Common myeloid progenitor, CD34-positive (primary cell): ENCODE results near the gene PAM.

Experiments
- CTCF ChIA-PET: fragments of 350-600 bp; sonication (Branson Sonifier 250); formaldehyde crosslinking; loops from one replicate; lab custom pipeline; 2021; ENCODE audit warnings: antibody characterized with exemption; lab: Charles Lee
- POLR2A ChIA-PET: fragments of 350-600 bp; sonication (Branson Sonifier 250); formaldehyde crosslinking; loops from one replicate; lab custom pipeline; 2021; ENCODE audit warnings: antibody characterized with exemption; lab: Charles Lee
- DNase-seq, 3 donors: peaks; one replicate each; pipeline versions ENCODE4 v3.0.0 to v3.0.0-alpha.2; 2013
- H3K27ac ChIP-seq, 2 experiments: 1 replicate in 1 of 2; 2 replicates in 1 of 2; pipeline ENCODE4 v1.7.0; 2013; ENCODE audit warnings: inconsistent platforms in 2 of 2, low read length in 2 of 2, mild to moderate bottlenecking in 2 of 2, low read depth in 1 of 2, moderate library complexity in 1 of 2; ENCODE audit not compliant: severe bottlenecking in 2 of 2, insufficient read depth in 1 of 2, poor library complexity in 1 of 2
- H3K27me3 ChIP-seq, 5 experiments: replicated peaks in 2 of 5; 1 replicate in 3 of 5; 2 replicates in 2 of 5; pipeline versions ENCODE4 v1.6.1 to v1.7.0; 2013; ENCODE audit warnings: low read length in 4 of 5, mild to moderate bottlenecking in 2 of 5, moderate library complexity in 2 of 5, inconsistent platforms in 1 of 5; ENCODE audit not compliant: insufficient read depth in 5 of 5, control insufficient read depth in 4 of 5
- H3K36me3 ChIP-seq, 4 experiments: 1 replicate in 2 of 4; 2 replicates in 2 of 4; pipeline versions ENCODE4 v1.6.1 to v1.7.0; 2013; ENCODE audit warnings: low read length in 3 of 4, control low read depth in 1 of 4, mild to moderate bottlenecking in 1 of 4; ENCODE audit not compliant: control insufficient read depth in 4 of 4, insufficient read depth in 4 of 4
- H3K4me1 ChIP-seq, 4 experiments: 1 replicate in 3 of 4; 2 replicates in 1 of 4; pipeline versions ENCODE4 v1.6.1 to v1.7.1; 2013; ENCODE audit warnings: low read length in 3 of 4, mild to moderate bottlenecking in 3 of 4, control low read depth in 1 of 4, inconsistent platforms in 1 of 4, moderate library complexity in 1 of 4; ENCODE audit not compliant: control insufficient read depth in 4 of 4, insufficient read depth in 4 of 4; ENCODE audit errors: control extremely low read depth in 1 of 4
- H3K4me3 ChIP-seq, 7 experiments: 1 replicate in 4 of 7; 2 replicates in 3 of 7; pipeline versions ENCODE4 v1.5.1 to v1.7.0; 2013; ENCODE audit warnings: mild to moderate bottlenecking in 7 of 7, low read length in 6 of 7, moderate library complexity in 6 of 7, inconsistent platforms in 2 of 7, low read depth in 2 of 7, control low read depth in 1 of 7; ENCODE audit not compliant: insufficient read depth in 4 of 7, control insufficient read depth in 1 of 7; ENCODE audit errors: extremely low read depth in 1 of 7
- H3K9me3 ChIP-seq, 5 experiments: 1 replicate in 4 of 5; 2 replicates in 1 of 5; pipeline versions ENCODE4 v1.6.1 to v1.7.1; 2013; ENCODE audit warnings: low read length in 4 of 5, mild to moderate bottlenecking in 2 of 5, inconsistent platforms in 1 of 5, low read depth in 1 of 5, moderate library complexity in 1 of 5; ENCODE audit not compliant: control insufficient read depth in 4 of 5, insufficient read depth in 2 of 5; ENCODE audit errors: control extremely low read depth in 1 of 5
- WGBS: methylation state at CpG from one replicate; pipeline ENCODE4 v1.1.5; 2013; ENCODE audit not compliant: insufficient coverage; 5-methylcytosine and 5-hydroxymethylcytosine counted together

The PAM gene

DNA sequence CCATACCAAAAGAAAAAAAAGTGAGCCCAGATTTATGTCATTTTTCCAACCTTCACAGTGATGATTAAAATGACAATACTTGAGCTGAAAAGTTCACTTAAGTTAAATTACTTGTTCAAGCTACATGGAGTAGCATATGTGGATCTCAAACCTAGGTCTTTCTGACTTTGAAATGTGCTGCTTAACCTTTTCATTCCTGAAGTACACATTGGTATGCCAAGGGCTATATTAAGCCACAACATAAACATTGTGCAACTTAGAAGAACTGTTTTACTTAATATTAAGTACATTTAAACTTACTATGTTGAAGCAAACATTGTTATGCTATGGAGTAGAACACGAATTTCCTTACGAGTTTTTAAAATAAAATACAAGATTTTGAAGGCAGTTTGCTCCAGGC lies 259.9 kb downstream of the PAM start:
- no peak overlapping the region for H3K27ac ChIP-seq
- DNase-seq = no peak
- peaks cover 0 to 5% (median 0%) of the 10 kb centered on the region in 5 experiments for H3K9me3 ChIP-seq
- H3K4me3 ChIP-seq = no peak overlapping the region
- no CpG with 5 or more reads among the region's 2 CpGs for WGBS
- H3K4me1 ChIP-seq = no peaks in the 10 kb centered on the region
- peaks cover 0 to 9% (median 3%) of the 10 kb centered on the region in 4 experiments for H3K36me3 ChIP-seq
- ChIA-PET POLR2A (no interaction called here), CTCF (interaction anchor here (0.7 kb wide), 1 partner anchor 11 kb away, joined by 3 read pairs; no protein-coding TSS in a partner anchor)
- H3K27me3 ChIP-seq = no peaks in the 10 kb centered on the region

- Histone ChIP-seq H3K36me3 (peaks cover 0 to 9% (median 3%) of the 10 kb centered on the region in 4 experiments), H3K27ac (no peak overlapping the region), H3K9me3 (peaks cover 0 to 5% (median 0%) of the 10 kb centered on the region in 5 experiments), H3K4me1 (peaks cover 0 to under 1% (median 0%) of the 10 kb centered on the region in 4 experiments), H3K4me3 (no peak overlapping the region), H3K27me3 (no peaks in the 10 kb centered on the region)
- ChIA-PET CTCF (interaction anchor here (1.9 kb wide), 1 partner anchor 15 kb away, joined by 4 read pairs; no protein-coding TSS in a partner anchor), POLR2A (no interaction called here)
- 100% methylated on average over 2 of the region's 2 CpGs for WGBS
- DNase-seq = no peak
These were observed 261.1 kb downstream of the PAM start for GRCh38 chr5:103016167-103016566.

GRCh38 chr5:103019804-103020203 lies 264.7 kb downstream of the PAM start:
- DNase-seq = peak in 2 of 3 donors; percentile 32 to 42
- POLR2A ChIA-PET = no interaction called here
- peaks cover 0 to 6% (median 3%) of the 10 kb centered on the region in 4 experiments for H3K4me1 ChIP-seq
- no peak overlapping the region for H3K27ac ChIP-seq
- no peaks in the 10 kb centered on the region for H3K9me3 ChIP-seq
- 40% methylated on average over 1 of the region's 1 CpG for WGBS
- CTCF ChIA-PET = interaction anchor here (1.2 to 2.0 kb wide), 3 partner anchors 12 to 436 kb away, joined by 3 to 8 read pairs (median 5); no protein-coding TSS in a partner anchor
- peaks cover 0 to 4% (median 1%) of the 10 kb centered on the region in 4 experiments for H3K36me3 ChIP-seq
- no peaks in the 10 kb centered on the region for H3K27me3 ChIP-seq
- H3K4me3 ChIP-seq = no peak overlapping the region

DNA sequence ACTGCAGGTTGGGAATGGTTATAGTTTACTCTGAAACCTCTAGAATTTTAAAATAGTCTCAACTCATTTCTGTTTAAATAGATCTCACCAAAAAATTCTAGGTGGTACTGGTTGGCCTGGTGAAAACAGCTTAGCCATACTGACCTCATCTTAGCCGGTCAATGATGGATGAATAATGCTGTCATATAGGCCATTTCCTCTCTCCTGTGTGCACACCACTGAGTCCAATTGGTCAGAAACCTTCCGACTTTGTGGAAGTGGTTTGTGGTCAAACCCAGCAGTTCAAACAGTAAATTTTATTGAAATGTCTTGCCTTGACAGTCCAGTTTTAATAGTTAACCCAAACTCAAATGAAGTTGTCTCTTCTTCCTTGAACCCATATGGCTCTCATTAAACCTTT lies 266.2 kb downstream of the PAM start:
- peaks cover 0 to 4% (median 1%) of the 10 kb centered on the region in 4 experiments for H3K36me3 ChIP-seq
- H3K27ac ChIP-seq = no peak overlapping the region
- DNase-seq = peak in 1 of 3 donors; percentile 27
- no peak overlapping the region for H3K4me3 ChIP-seq
- ChIA-PET CTCF (no interaction called here), POLR2A (no interaction called here)
- H3K9me3 ChIP-seq = no peaks in the 10 kb centered on the region
- H3K27me3 ChIP-seq = no peaks in the 10 kb centered on the region
- H3K4me1 ChIP-seq = peaks cover 0 to 6% (median 3%) of the 10 kb centered on the region in 4 experiments
- 17% methylated on average over 1 of the region's 2 CpGs for WGBS

- Histone ChIP-seq H3K9me3 (no peaks in the 10 kb centered on the region), H3K4me1 (no peaks in the 10 kb centered on the region), H3K27ac (no peak overlapping the region), H3K4me3 (no peak overlapping the region), H3K36me3 (peaks cover 0 to 5% (median 0%) of the 10 kb centered on the region in 4 experiments), H3K27me3 (no peaks in the 10 kb centered on the region)
- POLR2A ChIA-PET = no interaction called here
- CTCF ChIA-PET = interaction anchor here (1.2 to 1.5 kb wide), 2 partner anchors 13 to 14 kb away, joined by 3 to 5 read pairs; no protein-coding TSS in a partner anchor
- no peak for DNase-seq
- no CpG with 5 or more reads among the region's 2 CpGs for WGBS
These were observed 272.2 kb downstream of the PAM start for GRCh38 chr5:103027267-103027666.

GRCh38 chr5:103031607-103032006 lies 276.5 kb downstream of the PAM start:
- Histone ChIP-seq H3K4me1 (no peaks in the 10 kb centered on the region), H3K4me3 (no peak overlapping the region), H3K27ac (no peak overlapping the region), H3K27me3 (no peaks in the 10 kb centered on the region), H3K36me3 (peaks cover 0 to 5% (median 2%) of the 10 kb centered on the region in 4 experiments), H3K9me3 (peaks cover 0 to 6% (median 1%) of the 10 kb centered on the region in 5 experiments)
- ChIA-PET POLR2A (no interaction called here), CTCF (interaction anchor here (0.9 to 2.6 kb wide), 8 partner anchors 8 to 490 kb away, joined by 3 to 8 read pairs (median 4); no protein-coding TSS in a partner anchor)
- peak in 1 of 3 donors; percentile 13 for DNase-seq

DNA sequence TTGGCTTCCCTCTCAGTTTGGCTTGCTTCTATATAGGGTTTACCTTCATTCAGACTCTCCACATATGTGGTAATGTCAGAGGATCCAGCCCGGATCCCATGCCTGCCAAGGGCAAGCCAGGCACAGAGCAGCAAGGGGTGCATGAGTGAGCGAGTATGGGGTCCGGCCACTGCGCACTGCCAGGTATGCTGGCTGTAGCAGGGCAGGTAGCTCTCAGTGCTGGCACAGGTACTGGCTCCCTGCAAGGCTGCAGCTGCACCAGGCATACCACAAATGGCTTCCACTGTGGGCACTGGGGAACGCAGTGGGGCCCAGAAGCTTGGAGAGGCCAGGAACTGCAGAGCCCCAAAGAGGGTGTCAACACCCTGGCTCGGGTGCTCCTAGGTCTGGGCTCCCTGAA lies 278.6 kb downstream of the PAM start:
- no peak overlapping the region for H3K4me3 ChIP-seq
- H3K27ac ChIP-seq = no peak overlapping the region
- peaks cover 0 to 5% (median 2%) of the 10 kb centered on the region in 4 experiments for H3K36me3 ChIP-seq
- ChIA-PET CTCF (interaction anchor here (1.0 to 1.8 kb wide), 4 partner anchors 9 to 442 kb away, joined by 3 to 5 read pairs (median 4); no protein-coding TSS in a partner anchor), POLR2A (no interaction called here)
- DNase-seq = no peak
- WGBS = 96% methylated on average over 6 of the region's 6 CpGs
- H3K4me1 ChIP-seq = no peaks in the 10 kb centered on the region
- no peaks in the 10 kb centered on the region for H3K27me3 ChIP-seq
- peaks cover 0 to 6% (median 1%) of the 10 kb centered on the region in 5 experiments for H3K9me3 ChIP-seq
